ENCODE measurements around the gene DOC2B. TPM values are rescaled to one million over a fixed set of nuclear protein-coding genes. Genes with fewer than 3 reads are reported as not detected.

Gene DOC2B
- total and polyA plus RNA-seq, 2 of the 13 experiments (the other 11 are each of a cell fraction or from before 2014, with no cell fraction given): 0.09 to 0.22 TPM

DNA sequence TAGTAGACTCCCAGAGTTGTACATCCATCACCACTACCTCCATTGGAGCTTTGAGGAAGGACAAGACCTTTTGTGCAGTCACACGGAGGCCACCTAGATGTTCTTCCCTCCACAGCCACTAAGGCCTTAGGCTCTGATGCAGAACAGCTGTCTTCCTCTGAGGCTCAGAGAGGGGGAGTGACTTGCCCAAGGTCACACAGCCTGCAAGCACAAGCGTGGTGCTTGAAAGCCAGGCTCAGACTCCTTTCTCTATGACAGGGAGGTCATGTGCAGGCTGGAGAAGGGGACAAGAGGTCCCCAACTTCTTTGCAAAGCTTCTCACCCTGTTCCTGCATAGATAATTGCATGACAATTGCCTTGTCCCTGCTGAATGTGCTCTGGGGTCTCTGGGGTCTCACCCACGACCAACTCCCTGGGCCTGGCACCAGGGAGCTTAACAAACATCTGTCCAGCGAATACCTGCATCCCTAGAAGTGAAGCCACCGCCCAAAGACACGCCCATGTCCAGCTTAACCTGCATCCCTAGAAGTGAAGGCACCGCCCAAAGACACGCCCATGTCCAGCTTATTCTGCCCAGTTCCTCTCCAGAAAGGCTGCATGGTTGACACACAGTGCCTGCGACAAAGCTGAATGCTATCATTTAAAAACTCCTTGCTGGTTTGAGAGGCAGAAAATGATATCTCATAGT is 31.4 kb downstream of the DOC2B start:
- POLR2A ChIA-PET: no interaction called here
- Histone ChIP-seq H3K4me2 (ENCODE audit: low read depth, low read length) (no peak overlapping the region), H2AFZ (ENCODE audit: low read length) (no peak overlapping the region), H3K4me1 (ENCODE audit: insufficient read depth, low read length) (peaks cover 46% of the 10 kb centered on the region), H3K27ac (ENCODE audit: extremely low read length, insufficient read depth, low read length) (no peak overlapping the region), H3K9ac (ENCODE audit: insufficient read depth, low read depth, low read length) (no peak overlapping the region), H3K27me3 (ENCODE audit: control insufficient read depth in 1 of 2, insufficient read depth in 2 of 2, low read length in 2 of 2) (peaks cover 0 to 18% of the 10 kb centered on the region in 2 experiments; a peak in 3 of 5 replicates), H3K9me3 (ENCODE audit: low read length) (no peaks in the 10 kb centered on the region), H3K4me3 (replicated peaks in 1 of 3; ENCODE audit: insufficient read depth in 1 of 3, low read depth in 2 of 3, low read length in 3 of 3) (no peak overlapping the region), H3K36me3 (replicated peaks in 1 of 2; ENCODE audit: control insufficient read depth in 1 of 2, insufficient read depth in 2 of 2, low read length in 2 of 2) (no peaks in the 10 kb centered on the region), H4K20me1 (ENCODE audit: insufficient read depth, low read length) (no peaks in the 10 kb centered on the region), H3K79me2 (ENCODE audit: insufficient read depth, low read length) (no peaks in the 10 kb centered on the region)
- FAIRE-seq (no peak), ATAC-seq (no peak), DNase-seq (ENCODE audit: low spot score) (no peak)
- in situ Hi-C loops (cut with HindIII; ENCODE audit: extremely low pct_ligation_motif_present, low pct_unique_long_range_greater_than_20kb) (no loop called here), intact Hi-C loops (cut with micrococcal nuclease; ENCODE audit: unreplicated experiment) (no loop called here)
- CTCF ChIA-PET (ENCODE audit: low intra/inter-chr PET ratio, low total read pairs): no interaction called here
- peak; percentile 96 for TF ChIP-seq ZNF768 (CRISPR knock-in tag; IDR thresholded peaks at IDR 0.05)
- no peak for TF ChIP-seq ZNF724P (CRISPR knock-in tag; IDR thresholded peaks at IDR 0.05; ENCODE audit: borderline replicate concordance)
- whole genome bisulfite sequencing (ENCODE audit: low lambda C conversion rate): 37% methylated on average over 8 of the region's 9 CpGs
- BruUV-seq (replicated peaks): no TSS peak

DNA sequence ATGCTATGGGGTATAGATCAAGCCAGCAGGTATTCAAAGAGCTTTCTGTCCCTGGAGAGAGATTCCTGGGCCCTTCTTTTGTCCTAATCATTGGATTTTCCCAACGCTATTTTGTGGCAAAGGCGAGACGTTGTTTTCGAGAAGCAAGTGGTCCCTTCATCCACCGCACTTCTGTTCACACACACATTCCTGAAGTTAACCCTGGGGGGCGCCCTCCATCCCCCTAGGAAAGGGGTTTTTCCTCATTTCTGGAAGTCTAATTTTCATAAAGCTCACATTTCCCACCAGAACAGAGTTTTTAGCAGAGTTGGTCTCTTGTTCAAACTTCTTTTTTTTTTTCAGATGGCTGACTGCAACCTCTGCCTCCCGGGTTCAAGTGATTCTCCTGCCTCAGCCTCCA is 32.2 kb downstream of the DOC2B start:
- Histone ChIP-seq H3K36me3 (replicated peaks in 1 of 2; ENCODE audit: control insufficient read depth in 1 of 2, insufficient read depth in 2 of 2, low read length in 2 of 2) (no peaks in the 10 kb centered on the region), H3K9ac (ENCODE audit: insufficient read depth, low read depth, low read length) (no peak overlapping the region), H3K9me3 (ENCODE audit: low read length) (no peaks in the 10 kb centered on the region), H3K79me2 (ENCODE audit: insufficient read depth, low read length) (no peaks in the 10 kb centered on the region), H3K4me3 (replicated peaks in 1 of 3; ENCODE audit: insufficient read depth in 1 of 3, low read depth in 2 of 3, low read length in 3 of 3) (no peak overlapping the region), H3K27me3 (ENCODE audit: control insufficient read depth in 1 of 2, insufficient read depth in 2 of 2, low read length in 2 of 2) (peaks cover 0 to 18% of the 10 kb centered on the region in 2 experiments; a peak in 3 of 5 replicates), H3K27ac (ENCODE audit: extremely low read length, insufficient read depth, low read length) (no peak overlapping the region), H2AFZ (ENCODE audit: low read length) (no peak overlapping the region), H3K4me1 (ENCODE audit: insufficient read depth, low read length) (peaks cover 46% of the 10 kb centered on the region), H3K4me2 (ENCODE audit: low read depth, low read length) (no peak overlapping the region), H4K20me1 (ENCODE audit: insufficient read depth, low read length) (no peaks in the 10 kb centered on the region)
- ChIA-PET CTCF (ENCODE audit: low intra/inter-chr PET ratio, low total read pairs) (no interaction called here), POLR2A (no interaction called here)
- DNase-seq (ENCODE audit: low spot score): no peak
- intact Hi-C loops (cut with micrococcal nuclease; ENCODE audit: unreplicated experiment) (no loop called here), in situ Hi-C loops (cut with HindIII; ENCODE audit: extremely low pct_ligation_motif_present, low pct_unique_long_range_greater_than_20kb) (no loop called here)
- no peak for ATAC-seq
- no TSS peak for BruUV-seq (replicated peaks)
- no peak for TF ChIP-seq PHF21A (CRISPR knock-in tag; IDR thresholded peaks at IDR 0.05)
- TF ChIP-seq, protein P1, sequence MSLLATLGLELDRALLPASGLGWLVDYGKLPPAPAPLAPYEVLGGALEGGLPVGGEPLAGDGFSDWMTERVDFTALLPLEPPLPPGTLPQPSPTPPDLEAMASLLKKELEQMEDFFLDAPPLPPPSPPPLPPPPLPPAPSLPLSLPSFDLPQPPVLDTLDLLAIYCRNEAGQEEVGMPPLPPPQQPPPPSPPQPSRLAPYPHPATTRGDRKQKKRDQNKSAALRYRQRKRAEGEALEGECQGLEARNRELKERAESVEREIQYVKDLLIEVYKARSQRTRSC (CRISPR knock-in tag; IDR thresholded peaks at IDR 0.05; ENCODE audit: low read depth): no peak
- TF ChIP-seq ZFP37 (CRISPR knock-in tag; IDR thresholded peaks at IDR 0.05; ENCODE audit: borderline replicate concordance): no peak
- TF ChIP-seq, protein P2, sequence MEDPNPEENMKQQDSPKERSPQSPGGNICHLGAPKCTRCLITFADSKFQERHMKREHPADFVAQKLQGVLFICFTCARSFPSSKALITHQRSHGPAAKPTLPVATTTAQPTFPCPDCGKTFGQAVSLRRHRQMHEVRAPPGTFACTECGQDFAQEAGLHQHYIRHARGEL (CRISPR knock-in tag; IDR thresholded peaks at IDR 0.05): no peak
- no peak for TF ChIP-seq ELF1 (CRISPR knock-in tag; IDR thresholded peaks at IDR 0.05)
- TF ChIP-seq KAT2B (IDR thresholded peaks at IDR 0.05; ENCODE audit: borderline replicate concordance, low read depth, low read length): no peak
- TF ChIP-seq SIN3A (IDR thresholded peaks at IDR 0.05; ENCODE audit: borderline replicate concordance, low read depth, low read length): no peak
- no peak for FAIRE-seq
- WGBS (ENCODE audit: low lambda C conversion rate): 56% methylated on average over 7 of the region's 7 CpGs

Measured in HepG2 (cell line).